T-helper 22 cell (primary cell): ENCODE data around the gene MKKS.
"Not testable (repeated sequence)": the region's sequence is repeated elsewhere in the genome, so short reads cannot be mapped to it uniquely, and the experiment has no call there.

Experiments used
- DNase-seq: peaks from one replicate; pipeline ENCODE4 v3.0.0-alpha.2; 2020; ENCODE audit warnings: low read depth

MKKS gene

GRCh38 chr20:10412591-10413408, 21.2 kb downstream of the MKKS start:
- no peak for DNase-seq

- no peak for DNase-seq
Observed at GRCh38 chr20:10411673-10412072, 22.3 kb downstream of the MKKS start.

- DNase-seq, result no peak
Observed at GRCh38 chr20:10408108-10408813, 25.8 kb downstream of the MKKS start.

- no peak for DNase-seq
Observed at GRCh38 chr20:10404959-10405530, 29.0 kb downstream of the MKKS start.

- no peak for DNase-seq
Observed at GRCh38 chr20:10404023-10404628, 29.9 kb downstream of the MKKS start.

- no peak for DNase-seq
Observed at GRCh38 chr20:10402938-10403608, 30.9 kb downstream of the MKKS start.

GRCh38 chr20:10398834-10399369, 35.1 kb downstream of the MKKS start:
- no peak for DNase-seq

- DNase-seq, result not testable (repeated sequence)
Observed at GRCh38 chr20:10394752-10395151, 39.3 kb downstream of the MKKS start.

- no peak for DNase-seq
Observed at GRCh38 chr20:10390709-10391108, 43.3 kb downstream of the MKKS start.

- DNase-seq, result no peak
Observed at GRCh38 chr20:10388597-10388996, 45.4 kb downstream of the MKKS start.

GRCh38 chr20:10387686-10388085, 46.3 kb downstream of the MKKS start:
- DNase-seq, result no peak

GRCh38 chr20:10385850-10386544, 48.0 kb downstream of the MKKS start:
- DNase-seq, result no peak

- DNase-seq, result no peak
Observed at GRCh38 chr20:10381477-10381876, 52.5 kb downstream of the MKKS start.

- DNase-seq, result no peak
Observed at GRCh38 chr20:10379761-10380160, 54.3 kb downstream of the MKKS start.

- no peak for DNase-seq
Observed at GRCh38 chr20:10376270-10377075, 57.5 kb downstream of the MKKS start.

GRCh38 chr20:10375191-10375590, 58.8 kb downstream of the MKKS start:
- no peak for DNase-seq

GRCh38 chr20:10374036-10374435, 60.0 kb downstream of the MKKS start:
- DNase-seq, result no peak

- no peak for DNase-seq
Observed at GRCh38 chr20:10371467-10371866, 62.6 kb downstream of the MKKS start.

GRCh38 chr20:10370091-10370887, 63.7 kb downstream of the MKKS start:
- no peak for DNase-seq

GRCh38 chr20:10369723-10370090, 64.3 kb downstream of the MKKS start:
- no peak for DNase-seq
